ENCODE data around the gene DYNC1I1.

DNA sequence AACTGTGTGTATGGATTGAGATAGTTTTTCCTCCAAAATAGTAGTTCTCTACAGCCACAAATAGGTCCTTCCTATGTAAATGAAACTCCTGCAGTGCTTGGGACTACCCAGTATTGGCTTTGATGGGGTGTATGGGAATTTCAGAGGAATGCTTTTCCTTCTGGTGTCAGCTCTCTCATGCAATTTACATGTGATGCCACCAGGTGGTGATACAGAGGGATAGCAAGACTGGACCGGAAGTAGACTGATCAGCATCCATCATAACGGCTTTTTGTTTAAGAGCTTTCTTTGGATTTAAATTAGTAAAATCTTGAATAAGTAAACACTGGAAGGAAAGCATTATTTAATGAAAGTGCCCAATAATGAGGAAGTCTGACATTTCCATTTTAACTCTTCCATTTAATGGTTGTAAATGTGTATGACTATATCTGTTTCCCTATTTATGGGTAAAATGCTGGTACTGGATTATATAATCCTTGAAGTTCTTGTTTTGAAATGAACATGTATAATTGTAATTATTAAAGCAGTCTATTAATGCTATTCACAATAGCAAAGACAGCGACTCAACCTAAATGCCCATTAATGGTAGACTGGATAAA is 22.7 kb downstream of the DYNC1I1 start:
- no peak for TF ChIP-seq YY1 (IDR thresholded peaks at IDR 0.05; ENCODE audit: insufficient read depth, insufficient read length)
- no peak for TF ChIP-seq ZNF274 (IDR thresholded peaks at IDR 0.05; ENCODE audit: low read depth, low read length)
- no peak for TF ChIP-seq SUZ12 (IDR thresholded peaks at IDR 0.05; ENCODE audit: extremely low read depth, insufficient read depth, insufficient read length)
